Kidney (tissue), 22 donors: ENCODE data around the gene BRAP. TPM values are rescaled to one million over a fixed set of nuclear protein-coding genes. Genes with fewer than 3 reads are reported as not detected.

Source experiments
- DNase-seq, 5 donors: peaks; one replicate each; pipeline ENCODE4 v3.0.0-alpha.2; 2013 to 2020
- FAIRE-seq: peaks from 2 replicates; lab custom pipeline; 2012; peaks lifted over from hg19 to GRCh38; lab: Jason Lieb, UNC
- H3K27ac ChIP-seq, 2 donors: one replicate each; pipeline ENCODE4 v1.7.0; 2013; ENCODE audit warnings: low read depth in 2 of 2, low read length in 2 of 2, inconsistent platforms in 1 of 2
- H3K27me3 ChIP-seq: one replicate; pipeline ENCODE4 v1.7.1; 2013; ENCODE audit warnings: low read length, inconsistent platforms; ENCODE audit not compliant: control insufficient read depth, insufficient read depth
- H3K36me3 ChIP-seq, 3 donors: one replicate each; pipeline versions ENCODE4 v1.7.0 to v1.7.1; 2013; ENCODE audit warnings: low read length in 3 of 3, control low read depth in 1 of 3, inconsistent platforms in 1 of 3; ENCODE audit not compliant: insufficient read depth in 3 of 3, control insufficient read depth in 2 of 3
- H3K4me1 ChIP-seq, 3 donors: one replicate each; pipeline versions ENCODE4 v1.7.0 to v1.7.1; 2013; ENCODE audit warnings: low read length in 3 of 3, inconsistent platforms in 1 of 3, low read depth in 1 of 3; ENCODE audit not compliant: control insufficient read depth in 2 of 3, insufficient read depth in 2 of 3
- H3K4me3 ChIP-seq, 3 donors: one replicate each; pipeline versions ENCODE4 v1.7.0 to v1.8.1; 2013; ENCODE audit warnings: low read length in 3 of 3, control low read depth in 1 of 3, inconsistent platforms in 1 of 3
- H3K9ac ChIP-seq, 3 donors: one replicate each; pipeline versions ENCODE4 v1.7.0 to v1.7.1; 2013; ENCODE audit warnings: low read length in 3 of 3, control low read depth in 1 of 3, inconsistent platforms in 1 of 3
- H3K9me3 ChIP-seq, 3 donors: one replicate each; pipeline versions ENCODE4 v1.7.0 to v1.7.1; 2013; ENCODE audit warnings: low read length in 3 of 3, control low read depth in 1 of 3, inconsistent platforms in 1 of 3; ENCODE audit not compliant: control insufficient read depth in 2 of 3, insufficient read depth in 1 of 3
- intact Hi-C: fragments of 100-400 bp; cut with DNase I; formaldehyde crosslinking; loops from one replicate; pipeline ENCODE4 v1.11.1; 2022
- long read RNA-seq, 10 donors: library from polyadenylated mRNA in 1 of 10; unstranded in 1 of 10; transcript quantifications; one replicate each; pipeline ENCODE4 v2.0.0 and lab custom pipeline, GENCODE V29; 2021 to 2026
- polyA plus RNA-seq: library from polyadenylated mRNA; stranded (reverse); fragments of 350-450 nt; fragmentation: Illumina TruSeq; extraction: RNeasy Lipid Tissue Mini Kit (QIAGEN cat#74804); gene quantifications from one replicate; pipeline ENCODE4 v1.2.3, GENCODE V29; 2014; ENCODE audit warnings: low read depth, low replicate concordance; ENCODE audit not compliant: insufficient read depth
- total RNA-seq: library from RNA; stranded (reverse); fragmentation: NEBNext Ultra II Directional; extraction: Animal tissue kit (Norgen Biotek cat#: 25700); gene quantifications from one replicate; pipeline ENCODE4 v1.2.1, GENCODE V29; 2021
- TF ChIP-seq, protein P1 (sequence below): IDR thresholded peaks from 3 replicates; pipeline ENCODE4 v1.5.1; 2012; ENCODE audit warnings: mild to moderate bottlenecking, moderate library complexity, borderline replicate concordance; ENCODE audit not compliant: insufficient read depth; ENCODE audit errors: extremely low read depth
- donor health status: control.
- donor health status: control.
- donor health status: control.
- donor health status: control.
- donor health status: control.
- donor health status: DM: yes; HTN: yes; CAD: no.
- donor health status: Normal renal cell carcinoma (clear cell type).

BRAP gene, protein sequence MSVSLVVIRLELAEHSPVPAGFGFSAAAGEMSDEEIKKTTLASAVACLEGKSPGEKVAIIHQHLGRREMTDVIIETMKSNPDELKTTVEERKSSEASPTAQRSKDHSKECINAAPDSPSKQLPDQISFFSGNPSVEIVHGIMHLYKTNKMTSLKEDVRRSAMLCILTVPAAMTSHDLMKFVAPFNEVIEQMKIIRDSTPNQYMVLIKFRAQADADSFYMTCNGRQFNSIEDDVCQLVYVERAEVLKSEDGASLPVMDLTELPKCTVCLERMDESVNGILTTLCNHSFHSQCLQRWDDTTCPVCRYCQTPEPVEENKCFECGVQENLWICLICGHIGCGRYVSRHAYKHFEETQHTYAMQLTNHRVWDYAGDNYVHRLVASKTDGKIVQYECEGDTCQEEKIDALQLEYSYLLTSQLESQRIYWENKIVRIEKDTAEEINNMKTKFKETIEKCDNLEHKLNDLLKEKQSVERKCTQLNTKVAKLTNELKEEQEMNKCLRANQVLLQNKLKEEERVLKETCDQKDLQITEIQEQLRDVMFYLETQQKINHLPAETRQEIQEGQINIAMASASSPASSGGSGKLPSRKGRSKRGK
- total RNA-seq (17.2 TPM), polyA plus RNA-seq (9.6 TPM)
- long read RNA-seq, donor 1, full-length matches to known transcripts: 1 of 1 reads
- long read RNA-seq, donor 1, partial matches to known transcripts: 0 of 1 reads
- long read RNA-seq, donor 1, other reads (novel, unspliced or antisense): 0 of 1 reads
- long read RNA-seq, donor 2, full-length matches to known transcripts: 2 of 16 reads
- long read RNA-seq, donor 2, partial matches to known transcripts: 14 of 16 reads
- long read RNA-seq, donor 2, other reads (novel, unspliced or antisense): 0 of 16 reads
- long read RNA-seq, donor 3, full-length matches to known transcripts: 4 of 4 reads
- long read RNA-seq, donor 3, partial matches to known transcripts: 0 of 4 reads
- long read RNA-seq, donor 3, other reads (novel, unspliced or antisense): 0 of 4 reads
- long read RNA-seq, donor 4, full-length matches to known transcripts: 10 of 10 reads
- long read RNA-seq, donor 4, partial matches to known transcripts: 0 of 10 reads
- long read RNA-seq, donor 4, other reads (novel, unspliced or antisense): 0 of 10 reads
- long read RNA-seq, donor 5: 0 reads
- long read RNA-seq, donor 6: 0 reads
- long read RNA-seq, donor 7, full-length matches to known transcripts: 14 of 22 reads
- long read RNA-seq, donor 7, partial matches to known transcripts: 2 of 22 reads
- long read RNA-seq, donor 7, other reads (novel, unspliced or antisense): 6 of 22 reads
- long read RNA-seq, donor 8, full-length matches to known transcripts: 4 of 24 reads
- long read RNA-seq, donor 8, partial matches to known transcripts: 20 of 24 reads
- long read RNA-seq, donor 8, other reads (novel, unspliced or antisense): 0 of 24 reads
- long read RNA-seq, donor 9, full-length matches to known transcripts: 2 of 2 reads
- long read RNA-seq, donor 9, partial matches to known transcripts: 0 of 2 reads
- long read RNA-seq, donor 9, other reads (novel, unspliced or antisense): 0 of 2 reads
- long read RNA-seq, donor 10, full-length matches to known transcripts: 1 of 1 reads
- long read RNA-seq, donor 10, partial matches to known transcripts: 0 of 1 reads
- long read RNA-seq, donor 10, other reads (novel, unspliced or antisense): 0 of 1 reads

DNA sequence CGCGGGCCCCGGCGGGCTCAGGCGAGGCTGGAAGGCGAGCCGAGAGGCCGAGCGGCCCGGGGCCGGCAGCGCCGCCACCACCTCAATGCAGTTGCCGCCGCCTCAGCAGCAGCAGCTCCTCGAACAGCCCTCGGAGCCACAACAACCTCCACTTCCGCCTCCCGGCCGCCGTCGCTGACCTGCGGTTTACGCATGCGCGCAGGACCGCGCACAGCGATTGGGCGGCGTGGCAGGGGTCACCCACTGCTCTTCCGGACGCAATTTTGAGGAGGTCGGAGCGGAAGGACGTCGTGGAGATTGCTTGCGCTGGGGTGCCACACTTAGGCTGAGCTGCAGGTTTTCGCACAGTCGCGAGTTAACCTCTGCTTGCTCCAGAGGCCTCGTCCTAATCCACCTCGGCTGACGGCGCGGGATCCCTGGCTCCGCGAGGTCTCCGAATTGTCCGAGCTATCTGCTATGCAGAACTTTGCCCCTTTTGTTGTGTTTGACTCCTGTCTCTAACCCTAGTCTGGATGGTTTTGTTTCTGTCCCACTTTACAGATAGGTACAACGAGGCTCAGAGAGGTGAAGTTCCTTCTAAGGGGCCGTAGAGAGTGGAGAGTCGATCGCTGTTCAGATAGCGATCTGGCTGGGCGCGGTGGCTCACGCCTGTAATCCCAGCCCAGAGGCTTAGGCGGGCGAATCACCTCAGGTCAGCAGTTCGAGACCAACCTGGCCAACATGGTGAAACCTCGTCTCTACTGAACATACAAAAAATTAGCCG, at the start of gene BRAP, which contains the start of gene ACAD10:
TSS of gene BRAP (minus strand) at position 146 of the 763 bp plus-strand sequence. CDS start 164 bp downstream, outside the sequence.
TSS of gene ACAD10 (plus strand) at position 243 of the 763 bp plus-strand sequence. CDS start 6,657 bp downstream, outside the sequence.
- Histone ChIP-seq H3K27ac (peak within 1 kb of the TSS; percentile 74 to 84), H3K9me3 (no peaks in the 10 kb centered on the region), H3K9ac (peak within 1 kb of the TSS; percentile 91 to 99 (median 97)), H3K4me3 (peak within 1 kb of the TSS; percentile 99 to 100 (median 100)), H3K4me1 (peaks cover 0 to 18% (median 13%) of the 10 kb centered on the region in 3 donors), H3K36me3 (peaks cover 2 to 8% (median 8%) of the 10 kb centered on the region in 3 donors), H3K27me3 (no peaks in the 10 kb centered on the region)
- intact Hi-C loops: no loop called here
- peak; percentile 95 to 98 (median 97) for DNase-seq
- FAIRE-seq: no peak
- TF ChIP-seq, protein P1, sequence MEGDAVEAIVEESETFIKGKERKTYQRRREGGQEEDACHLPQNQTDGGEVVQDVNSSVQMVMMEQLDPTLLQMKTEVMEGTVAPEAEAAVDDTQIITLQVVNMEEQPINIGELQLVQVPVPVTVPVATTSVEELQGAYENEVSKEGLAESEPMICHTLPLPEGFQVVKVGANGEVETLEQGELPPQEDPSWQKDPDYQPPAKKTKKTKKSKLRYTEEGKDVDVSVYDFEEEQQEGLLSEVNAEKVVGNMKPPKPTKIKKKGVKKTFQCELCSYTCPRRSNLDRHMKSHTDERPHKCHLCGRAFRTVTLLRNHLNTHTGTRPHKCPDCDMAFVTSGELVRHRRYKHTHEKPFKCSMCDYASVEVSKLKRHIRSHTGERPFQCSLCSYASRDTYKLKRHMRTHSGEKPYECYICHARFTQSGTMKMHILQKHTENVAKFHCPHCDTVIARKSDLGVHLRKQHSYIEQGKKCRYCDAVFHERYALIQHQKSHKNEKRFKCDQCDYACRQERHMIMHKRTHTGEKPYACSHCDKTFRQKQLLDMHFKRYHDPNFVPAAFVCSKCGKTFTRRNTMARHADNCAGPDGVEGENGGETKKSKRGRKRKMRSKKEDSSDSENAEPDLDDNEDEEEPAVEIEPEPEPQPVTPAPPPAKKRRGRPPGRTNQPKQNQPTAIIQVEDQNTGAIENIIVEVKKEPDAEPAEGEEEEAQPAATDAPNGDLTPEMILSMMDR: no peak

DNA sequence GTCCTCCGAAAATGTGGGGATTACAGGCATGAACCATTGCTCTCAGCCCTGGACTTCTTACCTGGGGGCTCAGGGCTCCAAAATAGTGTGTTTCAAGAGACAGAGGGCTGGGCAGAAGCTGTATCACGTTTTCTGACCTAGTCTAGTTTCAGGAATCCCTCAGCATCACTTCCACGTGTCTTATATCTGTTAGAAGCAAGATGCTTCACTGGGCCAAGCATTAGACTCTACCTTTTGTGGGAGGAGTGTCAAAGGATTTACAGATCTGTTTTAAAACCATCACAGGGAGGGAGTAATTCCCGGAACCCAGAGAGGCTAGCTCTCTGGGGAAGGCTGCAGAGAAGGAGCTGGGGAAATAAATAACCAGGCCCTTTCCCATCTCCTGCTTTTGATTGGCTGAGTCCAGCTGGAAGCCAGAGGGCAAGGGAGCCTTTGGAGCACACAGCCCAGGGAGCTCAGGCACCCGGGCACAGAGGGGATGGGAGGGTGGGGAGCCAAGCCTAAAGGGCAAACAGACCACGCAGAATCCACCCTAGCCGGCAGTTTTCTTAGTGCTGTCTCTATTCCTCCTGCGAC, 47.7 kb upstream of the BRAP start:
- intact Hi-C loops: no loop called here
- no peaks in the 10 kb centered on the region for H3K9me3 ChIP-seq
- H3K9ac ChIP-seq: no peak overlapping the region
- DNase-seq (peak in 1 of 5 donors; percentile 46), FAIRE-seq (no peak)
- no peak overlapping the region for H3K27ac ChIP-seq
- no peaks in the 10 kb centered on the region for H3K27me3 ChIP-seq
- TF ChIP-seq, protein P1: no peak
- no peak overlapping the region for H3K4me3 ChIP-seq
- peaks cover 0 to 15% (median 13%) of the 10 kb centered on the region in 3 donors for H3K36me3 ChIP-seq
- no peaks in the 10 kb centered on the region for H3K4me1 ChIP-seq
